GM10847 (cell line): Measurements from ENCODE around the gene MYH6.

ENCODE experiments used
- POLR2A ChIP-seq: IDR thresholded peaks from 2 replicates; pipeline ENCODE4 v1.6.1; 2011; ENCODE audit not compliant: insufficient read length; ENCODE audit errors: extremely low read depth

MYH6 gene

GRCh38 chr14:23407516-23408306 lies at the start of gene MYH6:
TSS of gene MYH6 (minus strand) at chr14:23408273. CDS start at chr14:23407223, 1,050 bp downstream.
- TF ChIP-seq POLR2A, result no peak

DNA sequence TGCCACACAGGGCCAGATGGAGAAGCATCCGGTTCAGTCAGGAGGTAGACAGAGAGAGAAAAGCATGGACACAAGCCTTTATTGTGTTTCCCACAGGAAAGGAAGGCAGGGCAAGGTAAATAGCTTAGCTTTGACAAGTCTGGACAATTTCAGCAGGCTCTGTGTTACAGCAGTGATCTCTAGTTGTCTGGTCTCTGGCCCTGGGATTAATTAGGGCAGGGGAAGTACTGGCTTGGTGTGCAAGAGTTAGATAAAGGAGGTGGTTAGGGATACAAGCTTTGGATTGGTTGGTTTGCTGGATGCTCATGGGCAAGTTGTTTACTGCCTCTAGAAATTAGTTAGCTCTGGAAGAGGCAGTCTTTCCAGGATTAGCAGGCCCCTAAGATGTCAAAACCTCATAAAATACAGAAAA lies 46.4 kb upstream of the MYH6 start:
- TF ChIP-seq POLR2A, result no peak

GRCh38 chr14:23452237-23452636 lies 44.2 kb upstream of the MYH6 start:
- TF ChIP-seq POLR2A, result no peak

DNA sequence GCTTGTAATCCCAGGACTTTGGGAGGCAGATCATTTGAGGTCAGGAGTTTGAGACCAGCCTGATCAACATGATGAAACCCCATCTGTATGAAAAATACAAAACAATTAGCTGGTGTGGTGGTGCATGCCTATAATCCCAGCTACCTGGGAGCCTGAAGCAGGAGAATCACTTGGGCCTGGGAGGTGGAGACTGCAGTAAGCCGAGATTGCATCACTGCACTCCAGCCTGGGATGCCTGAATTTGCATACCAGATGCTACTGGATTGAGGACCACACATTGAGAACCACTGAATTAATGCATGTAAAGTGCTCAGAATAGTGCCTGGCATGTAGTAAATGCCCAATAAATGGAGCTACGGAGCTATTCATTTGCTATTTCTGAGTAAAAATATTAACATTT lies 42.3 kb upstream of the MYH6 start:
- no peak for TF ChIP-seq POLR2A

- no peak for TF ChIP-seq POLR2A
Observed at GRCh38 chr14:23449314-23449713, 41.2 kb upstream of the MYH6 start.

- no peak for TF ChIP-seq POLR2A
Observed at GRCh38 chr14:23447361-23448350, 39.6 kb upstream of the MYH6 start.

- no peak for TF ChIP-seq POLR2A
Observed at GRCh38 chr14:23446291-23446851, 38.3 kb upstream of the MYH6 start.

DNA sequence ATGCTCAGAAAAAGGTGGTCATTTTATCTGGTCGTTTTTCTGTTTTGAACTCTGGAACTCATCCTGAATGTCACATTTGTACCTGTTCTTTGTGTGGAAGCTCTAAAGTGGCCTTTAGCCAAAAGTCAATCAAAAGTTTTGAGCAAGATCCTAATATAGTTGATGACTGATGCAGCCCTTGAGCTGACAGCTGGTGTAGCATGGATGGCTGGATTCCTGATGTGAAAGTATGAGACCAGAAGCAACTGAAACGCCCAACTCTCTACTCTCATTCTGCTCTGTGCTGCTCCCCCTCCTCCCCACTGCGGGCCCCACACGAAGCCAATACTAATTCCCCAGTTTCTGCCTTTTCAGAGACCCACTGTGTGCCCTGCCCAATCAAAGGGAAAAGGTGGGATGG lies 37.7 kb upstream of the MYH6 start:
- no peak for TF ChIP-seq POLR2A

- no peak for TF ChIP-seq POLR2A
Observed at GRCh38 chr14:23444314-23444713, 36.2 kb upstream of the MYH6 start.

DNA sequence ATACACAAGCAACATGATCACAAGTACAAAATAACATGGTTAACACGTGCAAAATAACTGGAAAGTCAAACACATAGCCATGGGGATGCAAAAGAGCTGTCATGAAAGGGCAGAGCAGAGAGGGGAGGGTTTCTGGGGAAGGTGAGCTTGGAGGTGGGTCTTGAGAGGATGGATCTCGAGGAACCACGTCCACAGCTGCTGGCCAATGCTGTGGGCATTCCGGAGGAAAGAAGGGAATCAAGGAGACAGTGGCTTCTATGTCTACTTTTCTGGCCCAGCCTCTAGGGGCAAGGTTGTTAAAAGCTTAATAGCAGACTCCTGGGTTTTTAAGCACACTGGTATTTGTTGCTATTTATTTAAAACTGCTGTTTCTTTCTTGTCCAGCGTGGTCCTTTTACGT lies 35.8 kb upstream of the MYH6 start:
- TF ChIP-seq POLR2A, result no peak

- no peak for TF ChIP-seq POLR2A
Observed at GRCh38 chr14:23443411-23443812, 35.3 kb upstream of the MYH6 start.

GRCh38 chr14:23442721-23443356 lies 34.8 kb upstream of the MYH6 start:
- TF ChIP-seq POLR2A, result no peak

GRCh38 chr14:23441076-23441475 lies 33.0 kb upstream of the MYH6 start:
- no peak for TF ChIP-seq POLR2A

DNA sequence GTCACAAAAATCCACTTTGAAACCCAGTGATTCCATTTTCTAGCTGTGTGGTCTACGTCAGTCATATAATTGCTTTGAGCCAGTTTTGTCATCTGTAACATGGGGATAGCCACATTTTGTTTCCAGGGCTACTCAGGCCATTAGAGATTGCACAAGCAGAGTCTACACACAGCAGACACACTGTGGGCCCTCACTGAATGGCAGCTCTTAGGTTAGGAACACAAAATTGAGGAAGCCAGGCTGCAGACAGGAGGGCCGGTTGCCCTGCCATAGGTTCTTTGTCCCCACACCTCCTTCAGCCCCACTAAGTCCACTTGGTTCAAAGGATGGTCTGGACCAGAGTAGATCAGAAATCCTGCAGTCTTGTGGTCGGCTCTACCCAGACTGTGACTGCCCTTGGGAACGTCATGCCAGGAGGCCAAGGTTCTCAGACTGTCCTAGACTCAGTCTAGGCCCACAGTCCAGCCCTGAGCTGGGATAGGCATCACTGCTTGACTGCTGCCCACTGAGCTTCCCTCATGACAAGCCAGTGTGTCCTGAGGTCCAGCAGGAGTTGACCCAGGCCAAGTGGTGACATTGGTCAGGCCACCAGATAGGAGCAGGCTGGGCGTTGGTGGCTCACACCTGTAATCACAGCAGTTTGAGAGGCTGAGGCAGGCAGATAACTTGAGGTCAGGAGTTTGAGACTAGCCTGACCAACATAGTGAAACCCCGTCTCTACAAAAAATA lies 31.2 kb upstream of the MYH6 start:
- no peak for TF ChIP-seq POLR2A
